NCI-H774 (cell line): Measurements from ENCODE around the gene RELN.

Source experiments
- DNase-seq: peaks from one replicate; lab custom pipeline; 2025; lab: John Stamatoyannopoulos, UW

Gene RELN

DNA sequence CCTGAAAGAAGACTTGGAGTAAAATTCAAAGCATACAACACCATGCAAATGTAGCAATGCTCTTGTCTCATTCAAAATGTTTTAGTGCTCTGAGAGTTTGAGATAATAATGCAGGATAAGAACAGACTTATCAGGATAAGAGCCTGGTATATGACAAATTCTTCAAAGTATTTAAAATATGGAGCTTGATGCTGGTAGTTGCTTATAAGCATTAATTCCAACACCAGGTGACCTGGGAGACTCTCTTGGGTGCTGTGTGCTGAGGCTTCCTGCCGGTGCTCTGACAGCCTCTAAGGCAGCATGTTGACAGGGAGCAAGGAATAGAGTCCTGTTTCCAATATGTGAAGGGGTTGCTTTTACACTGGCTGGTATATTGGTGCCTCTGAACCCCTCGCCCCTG is 508.7 kb downstream of the RELN start:
- DNase-seq: no peak

GRCh38 chr7:103474956-103475355 is 514.5 kb downstream of the RELN start:
- no peak for DNase-seq

- DNase-seq: no peak
Measured at GRCh38 chr7:103469095-103469948, 520.1 kb downstream of the RELN start.

DNA sequence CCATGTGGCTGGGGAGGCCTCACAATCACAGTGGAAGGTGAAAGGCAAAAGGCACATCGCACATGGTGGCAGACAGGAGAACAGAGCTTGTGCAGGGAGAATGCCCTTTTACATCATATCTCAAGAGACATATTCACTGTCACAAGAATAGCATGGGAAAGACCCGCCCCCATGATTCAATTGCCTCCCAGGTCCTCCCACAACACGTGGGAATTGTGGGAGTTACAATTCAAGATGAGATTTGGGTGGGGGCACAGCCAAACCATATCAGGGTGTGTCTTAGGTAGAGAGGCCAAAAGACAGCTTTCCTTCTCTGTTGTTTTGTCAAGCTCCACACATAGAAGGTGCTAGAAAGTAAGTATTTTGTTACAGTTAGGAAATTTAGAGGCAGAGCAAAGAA is 522.6 kb downstream of the RELN start:
- DNase-seq: no peak

- DNase-seq: no peak
Measured at GRCh38 chr7:103462358-103462757, 527.1 kb downstream of the RELN start.

- DNase-seq: peak; percentile 47
Measured at GRCh38 chr7:103447073-103447960, 542.1 kb downstream of the RELN start.

DNA sequence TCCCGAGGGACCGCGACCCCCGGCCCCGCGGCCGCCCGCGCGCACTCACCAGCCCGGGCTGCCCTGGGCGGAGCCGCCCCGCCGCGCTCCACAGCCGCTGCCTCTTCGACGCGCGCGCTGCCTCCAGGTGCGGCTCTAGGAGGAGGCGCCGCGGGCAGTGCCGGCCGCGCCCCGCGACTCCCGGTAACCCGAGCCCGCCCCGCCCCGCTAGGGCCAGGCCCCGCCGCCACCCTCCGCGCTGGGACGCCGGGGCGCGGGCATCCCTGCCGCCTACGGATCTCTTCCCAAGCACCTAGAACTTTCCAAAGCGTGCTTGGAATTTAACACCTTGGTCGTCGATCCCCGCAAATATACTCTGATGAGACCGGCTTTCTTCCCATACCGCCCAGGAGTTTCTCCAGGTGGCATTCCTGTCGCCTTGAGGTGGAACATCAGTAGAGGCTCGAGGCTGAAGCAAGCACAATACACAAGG is 543.4 kb downstream of the RELN start, which contains the start of gene SLC26A5:
TSS of gene SLC26A5 (minus strand) at position 159 of the 472 bp plus-strand sequence. CDS start 24,693 bp downstream, outside the sequence.
- peak; percentile 56 for DNase-seq

DNA sequence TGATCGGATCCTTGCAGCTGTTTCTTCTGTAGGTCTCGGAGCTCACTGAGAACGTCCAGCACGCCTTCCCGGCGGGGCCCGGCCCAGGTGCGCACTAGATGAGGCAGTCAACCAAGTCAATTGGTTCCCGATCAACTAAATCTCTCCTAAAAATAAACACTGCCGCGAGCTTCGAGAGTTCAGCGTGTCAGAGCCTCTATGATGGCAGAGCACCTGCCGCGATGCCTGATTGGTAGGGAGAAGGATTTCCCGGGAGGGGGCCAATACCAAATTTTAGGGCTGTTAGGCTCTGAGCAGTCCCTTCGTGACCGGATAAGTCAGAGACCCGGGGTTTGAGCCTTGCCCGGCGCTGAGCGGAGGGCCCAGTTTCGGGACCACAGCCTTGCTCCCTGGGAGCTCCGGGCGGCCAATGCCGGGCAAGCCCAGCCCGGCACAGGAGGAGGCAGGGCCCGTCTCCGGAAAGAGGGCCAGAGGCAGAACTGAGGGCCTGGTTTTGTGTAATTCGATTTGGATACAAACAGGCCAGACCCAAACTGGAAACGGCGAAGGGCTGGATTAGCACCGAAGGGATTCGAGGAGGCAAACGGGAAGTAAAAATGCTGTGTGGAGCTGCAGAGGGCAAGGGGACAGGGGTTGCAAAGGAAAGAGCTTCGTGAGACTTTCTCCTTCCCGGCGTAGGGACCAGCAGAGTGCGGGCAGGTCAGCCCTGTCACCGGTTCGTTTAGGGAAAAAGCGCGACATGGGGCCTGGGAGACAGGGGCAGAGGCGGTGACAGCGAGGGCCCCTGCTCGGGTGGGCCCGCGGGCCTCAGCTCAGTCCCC is 544.0 kb downstream of the RELN start:
- no peak for DNase-seq

- DNase-seq: no peak
Measured at GRCh38 chr7:103439661-103440060, 549.8 kb downstream of the RELN start.

DNA sequence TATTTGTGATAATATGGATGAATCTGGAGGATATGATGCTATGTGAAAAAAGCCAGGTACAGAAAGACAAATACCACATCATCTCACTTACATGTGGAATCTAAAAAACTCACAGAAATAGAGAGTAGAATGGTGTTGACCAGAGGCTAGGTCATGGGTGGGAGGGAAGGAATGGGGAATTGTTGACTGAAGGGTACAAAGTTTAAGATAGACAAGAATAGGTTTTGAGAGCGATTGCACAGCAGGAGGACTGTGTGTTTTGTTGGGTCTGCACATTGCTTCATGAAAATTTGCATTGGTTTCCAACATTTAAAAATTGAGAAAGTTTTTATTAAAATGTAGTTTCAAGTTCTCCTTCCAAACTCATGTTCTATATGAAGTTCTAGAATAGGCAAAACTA is 551.8 kb downstream of the RELN start:
- DNase-seq: no peak

DNA sequence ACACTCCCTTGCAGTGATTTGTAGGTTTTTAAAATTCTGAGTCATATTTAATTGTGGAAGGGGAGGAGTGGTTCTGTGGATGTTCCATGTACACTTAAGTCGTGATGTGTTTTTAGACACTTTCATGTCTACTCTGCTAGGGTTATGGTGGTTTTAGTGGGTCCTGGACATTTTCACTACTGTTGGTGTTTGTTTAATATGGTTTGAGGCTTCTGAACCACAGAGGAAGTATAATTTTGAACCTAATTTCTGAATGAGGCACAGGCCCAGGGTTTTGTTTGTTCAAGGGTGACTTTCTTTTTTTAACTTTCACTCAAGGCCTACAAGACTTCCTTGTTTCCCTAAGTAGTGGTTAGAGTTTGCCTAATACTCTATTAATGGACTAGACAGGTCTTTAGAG is 556.7 kb downstream of the RELN start:
- DNase-seq: no peak

- DNase-seq: no peak
Measured at GRCh38 chr7:103425177-103425576, 564.3 kb downstream of the RELN start.

DNA sequence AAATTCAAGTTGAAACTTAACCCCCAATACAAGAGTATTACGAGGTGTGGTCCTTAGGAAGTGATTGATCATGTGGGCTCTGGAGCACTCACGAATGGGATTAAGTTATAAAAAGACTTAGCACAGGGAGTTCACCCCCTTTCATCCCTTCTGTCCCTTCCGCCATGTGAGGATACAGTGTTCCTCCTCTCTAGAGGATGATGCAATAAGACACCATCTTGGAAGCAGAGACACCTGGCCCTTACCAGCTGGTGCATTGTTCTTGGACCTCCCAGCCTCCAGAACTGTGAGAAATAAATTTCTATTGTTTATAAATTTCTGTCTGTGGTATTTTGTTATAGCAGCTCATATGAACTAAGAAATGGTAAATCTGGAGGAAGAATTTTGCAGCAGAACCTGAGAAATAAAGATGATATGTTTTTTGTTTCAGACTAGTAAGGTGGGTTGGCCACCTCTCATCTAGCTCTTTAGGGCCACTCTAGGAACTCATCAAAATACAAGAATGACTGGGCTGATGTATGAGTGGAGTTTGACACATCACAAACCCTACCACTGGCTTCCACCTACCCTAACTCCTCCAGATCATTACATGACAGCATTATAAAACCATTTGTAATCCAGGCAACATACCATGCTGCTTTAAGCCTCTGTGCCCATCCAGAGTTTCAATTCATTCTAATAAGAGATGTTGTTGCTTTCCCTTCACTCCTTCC is 565.8 kb downstream of the RELN start:
- DNase-seq: no peak
